ENCODE data around the gene ICAM1.

DNA sequence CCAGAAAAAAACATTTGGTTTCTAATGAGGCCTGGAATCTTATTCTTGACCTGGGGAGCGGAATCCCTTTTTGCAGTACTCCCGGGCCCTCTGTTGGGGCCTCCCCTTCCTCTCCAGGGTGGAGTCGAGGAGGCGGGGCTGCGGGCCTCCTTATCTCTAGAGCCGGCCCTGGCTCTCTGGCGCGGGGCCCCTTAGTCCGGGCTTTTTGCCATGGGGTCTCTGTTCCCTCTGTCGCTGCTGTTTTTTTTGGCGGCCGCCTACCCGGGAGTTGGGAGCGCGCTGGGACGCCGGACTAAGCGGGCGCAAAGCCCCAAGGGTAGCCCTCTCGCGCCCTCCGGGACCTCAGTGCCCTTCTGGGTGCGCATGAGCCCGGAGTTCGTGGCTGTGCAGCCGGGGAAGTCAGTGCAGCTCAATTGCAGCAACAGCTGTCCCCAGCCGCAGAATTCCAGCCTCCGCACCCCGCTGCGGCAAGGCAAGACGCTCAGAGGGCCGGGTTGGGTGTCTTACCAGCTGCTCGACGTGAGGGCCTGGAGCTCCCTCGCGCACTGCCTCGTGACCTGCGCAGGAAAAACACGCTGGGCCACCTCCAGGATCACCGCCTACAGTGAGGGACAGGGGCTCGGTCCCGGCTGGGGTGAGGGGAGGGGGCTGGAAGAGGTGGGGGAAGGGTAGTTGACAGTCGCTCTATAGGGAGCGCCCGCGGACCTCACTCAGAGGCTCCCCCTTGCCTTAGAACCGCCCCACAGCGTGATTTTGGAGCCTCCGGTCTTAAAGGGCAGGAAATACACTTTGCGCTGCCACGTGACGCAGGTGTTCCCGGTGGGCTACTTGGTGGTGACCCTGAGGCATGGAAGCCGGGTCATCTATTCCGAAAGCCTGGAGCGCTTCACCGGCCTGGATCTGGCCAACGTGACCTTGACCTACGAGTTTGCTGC, 16.1 kb downstream of the ICAM1 start, which contains the start of gene ICAM4:
- TF ChIP-seq, protein P1, sequence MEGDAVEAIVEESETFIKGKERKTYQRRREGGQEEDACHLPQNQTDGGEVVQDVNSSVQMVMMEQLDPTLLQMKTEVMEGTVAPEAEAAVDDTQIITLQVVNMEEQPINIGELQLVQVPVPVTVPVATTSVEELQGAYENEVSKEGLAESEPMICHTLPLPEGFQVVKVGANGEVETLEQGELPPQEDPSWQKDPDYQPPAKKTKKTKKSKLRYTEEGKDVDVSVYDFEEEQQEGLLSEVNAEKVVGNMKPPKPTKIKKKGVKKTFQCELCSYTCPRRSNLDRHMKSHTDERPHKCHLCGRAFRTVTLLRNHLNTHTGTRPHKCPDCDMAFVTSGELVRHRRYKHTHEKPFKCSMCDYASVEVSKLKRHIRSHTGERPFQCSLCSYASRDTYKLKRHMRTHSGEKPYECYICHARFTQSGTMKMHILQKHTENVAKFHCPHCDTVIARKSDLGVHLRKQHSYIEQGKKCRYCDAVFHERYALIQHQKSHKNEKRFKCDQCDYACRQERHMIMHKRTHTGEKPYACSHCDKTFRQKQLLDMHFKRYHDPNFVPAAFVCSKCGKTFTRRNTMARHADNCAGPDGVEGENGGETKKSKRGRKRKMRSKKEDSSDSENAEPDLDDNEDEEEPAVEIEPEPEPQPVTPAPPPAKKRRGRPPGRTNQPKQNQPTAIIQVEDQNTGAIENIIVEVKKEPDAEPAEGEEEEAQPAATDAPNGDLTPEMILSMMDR (IDR thresholded peaks at IDR 0.05 in 4 of 5, conservative IDR thresholded peaks at IDR 0.05 in 1 of 5) = no peak
- no peak for TF ChIP-seq POLR2A (IDR thresholded peaks at IDR 0.05)
